Neutrophil (primary cell): ENCODE data around the gene PRDM16.

Experiments
- H3K27ac ChIP-seq: fragments of 200-600 bp; sonication (generic); 2 replicates; pipeline ENCODE4 v1.5.1; 2016; ENCODE audit warnings: mild to moderate bottlenecking, moderate library complexity
- H3K27me3 ChIP-seq: fragments of 200-600 bp; sonication (generic); 2 replicates; pipeline ENCODE4 v1.6.0; 2016; ENCODE audit warnings: mild to moderate bottlenecking
- H3K36me3 ChIP-seq: fragments of 200-600 bp; sonication (generic); 2 replicates; pipeline ENCODE4 v1.5.1; 2017
- H3K4me1 ChIP-seq, 2 experiments: fragments of 200-600 bp in 1 of 2; sonication (generic) in 1 of 2; 1 replicate in 1 of 2; 2 replicates in 1 of 2; pipeline versions ENCODE4 v1.5.1 to v1.6.1; 2013 to 2016; ENCODE audit warnings: low read depth in 1 of 2, low read length in 1 of 2, mild to moderate bottlenecking in 1 of 2, moderate library complexity in 1 of 2; ENCODE audit not compliant: control insufficient read depth in 1 of 2, insufficient read depth in 1 of 2
- H3K4me3 ChIP-seq, 2 experiments: fragments of 200-600 bp in 1 of 2; sonication (generic) in 1 of 2; 1 replicate in 1 of 2; 2 replicates in 1 of 2; pipeline ENCODE4 v1.5.1; 2013 to 2016; ENCODE audit warnings: low read depth in 1 of 2, low read length in 1 of 2, mild to moderate bottlenecking in 1 of 2, moderate library complexity in 1 of 2
- H3K9me3 ChIP-seq: fragments of 200-600 bp; sonication (generic); 2 replicates; pipeline ENCODE4 v1.5.1; 2016
- TF ChIP-seq, protein P1 (sequence below): fragments of 200-600 bp; sonication (generic); IDR thresholded peaks from 2 replicates; pipeline ENCODE4 v1.5.1; 2016; ENCODE audit warnings: antibody characterized with exemption

PRDM16 gene

DNA sequence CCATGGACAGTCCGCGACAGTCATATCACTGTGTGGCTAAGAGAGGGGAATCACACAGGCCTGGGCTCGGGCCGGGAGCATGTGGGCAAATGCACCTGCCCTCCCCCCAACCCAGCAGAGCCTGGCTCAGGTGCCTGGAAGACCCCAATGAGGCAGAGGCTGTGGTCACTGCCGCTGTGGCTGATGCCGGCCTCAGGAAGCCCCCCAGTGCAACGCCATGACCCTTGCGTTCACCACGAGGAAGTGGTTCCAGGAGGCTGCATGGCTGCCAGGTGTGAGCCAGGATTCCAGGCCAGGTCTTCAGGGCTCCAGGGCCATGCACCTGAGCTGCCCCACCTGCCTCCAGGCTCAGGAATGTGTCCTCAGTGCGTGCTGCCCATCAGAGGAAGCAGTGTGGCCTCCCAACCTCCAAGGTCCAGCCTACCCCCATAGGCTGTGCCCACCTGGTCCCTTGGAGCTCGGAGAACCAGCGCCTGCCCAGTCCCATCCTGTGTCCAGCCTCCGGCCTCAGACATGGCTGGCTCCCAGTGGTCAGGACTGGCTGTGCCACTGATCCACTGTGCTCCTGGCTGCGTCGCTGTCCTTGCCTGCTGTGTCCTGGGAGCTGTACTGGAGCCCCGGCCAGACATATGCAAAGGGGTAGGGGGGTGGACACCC is 393.5 kb downstream of the PRDM16 start:
- no peak overlapping the region for H3K27ac ChIP-seq
- no peaks in the 10 kb centered on the region for H3K36me3 ChIP-seq
- H3K9me3 ChIP-seq, result no peaks in the 10 kb centered on the region
- H3K4me3 ChIP-seq, result no peak overlapping the region
- no peaks in the 10 kb centered on the region for H3K4me1 ChIP-seq
- H3K27me3 ChIP-seq, result peaks cover 20% of the 10 kb centered on the region
- TF ChIP-seq, protein P1, sequence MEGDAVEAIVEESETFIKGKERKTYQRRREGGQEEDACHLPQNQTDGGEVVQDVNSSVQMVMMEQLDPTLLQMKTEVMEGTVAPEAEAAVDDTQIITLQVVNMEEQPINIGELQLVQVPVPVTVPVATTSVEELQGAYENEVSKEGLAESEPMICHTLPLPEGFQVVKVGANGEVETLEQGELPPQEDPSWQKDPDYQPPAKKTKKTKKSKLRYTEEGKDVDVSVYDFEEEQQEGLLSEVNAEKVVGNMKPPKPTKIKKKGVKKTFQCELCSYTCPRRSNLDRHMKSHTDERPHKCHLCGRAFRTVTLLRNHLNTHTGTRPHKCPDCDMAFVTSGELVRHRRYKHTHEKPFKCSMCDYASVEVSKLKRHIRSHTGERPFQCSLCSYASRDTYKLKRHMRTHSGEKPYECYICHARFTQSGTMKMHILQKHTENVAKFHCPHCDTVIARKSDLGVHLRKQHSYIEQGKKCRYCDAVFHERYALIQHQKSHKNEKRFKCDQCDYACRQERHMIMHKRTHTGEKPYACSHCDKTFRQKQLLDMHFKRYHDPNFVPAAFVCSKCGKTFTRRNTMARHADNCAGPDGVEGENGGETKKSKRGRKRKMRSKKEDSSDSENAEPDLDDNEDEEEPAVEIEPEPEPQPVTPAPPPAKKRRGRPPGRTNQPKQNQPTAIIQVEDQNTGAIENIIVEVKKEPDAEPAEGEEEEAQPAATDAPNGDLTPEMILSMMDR, result no peak

DNA sequence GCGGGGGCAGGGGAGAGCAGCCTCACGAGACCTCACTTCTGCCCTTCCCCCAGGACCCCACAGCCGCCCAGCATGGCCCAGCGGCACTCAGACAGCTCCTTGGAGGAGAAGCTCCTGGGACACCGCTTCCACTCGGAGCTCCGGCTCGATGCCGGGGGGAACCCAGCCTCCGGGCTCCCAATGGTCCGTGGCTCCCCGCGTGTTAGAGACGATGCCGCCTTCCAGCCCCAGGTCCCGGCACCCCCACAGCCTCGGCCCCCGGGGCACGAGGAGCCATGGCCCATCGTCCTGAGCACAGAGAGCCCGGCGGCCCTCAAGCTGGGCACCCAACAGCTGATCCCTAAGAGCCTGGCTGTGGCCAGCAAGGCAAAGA is 394.0 kb downstream of the PRDM16 start:
- no peak overlapping the region for H3K27ac ChIP-seq
- no peaks in the 10 kb centered on the region for H3K9me3 ChIP-seq
- no peak overlapping the region for H3K4me3 ChIP-seq
- no peaks in the 10 kb centered on the region for H3K36me3 ChIP-seq
- no peaks in the 10 kb centered on the region for H3K4me1 ChIP-seq
- H3K27me3 ChIP-seq, result peaks cover 14% of the 10 kb centered on the region
- TF ChIP-seq, protein P1, result no peak

GRCh38 chr1:3463408-3463863 is 394.4 kb downstream of the PRDM16 start:
- Histone ChIP-seq H3K27ac (no peak overlapping the region), H3K36me3 (no peaks in the 10 kb centered on the region), H3K27me3 (peaks cover 10% of the 10 kb centered on the region), H3K4me3 (no peak overlapping the region), H3K4me1 (no peaks in the 10 kb centered on the region), H3K9me3 (no peaks in the 10 kb centered on the region)
- TF ChIP-seq, protein P1, result no peak

DNA sequence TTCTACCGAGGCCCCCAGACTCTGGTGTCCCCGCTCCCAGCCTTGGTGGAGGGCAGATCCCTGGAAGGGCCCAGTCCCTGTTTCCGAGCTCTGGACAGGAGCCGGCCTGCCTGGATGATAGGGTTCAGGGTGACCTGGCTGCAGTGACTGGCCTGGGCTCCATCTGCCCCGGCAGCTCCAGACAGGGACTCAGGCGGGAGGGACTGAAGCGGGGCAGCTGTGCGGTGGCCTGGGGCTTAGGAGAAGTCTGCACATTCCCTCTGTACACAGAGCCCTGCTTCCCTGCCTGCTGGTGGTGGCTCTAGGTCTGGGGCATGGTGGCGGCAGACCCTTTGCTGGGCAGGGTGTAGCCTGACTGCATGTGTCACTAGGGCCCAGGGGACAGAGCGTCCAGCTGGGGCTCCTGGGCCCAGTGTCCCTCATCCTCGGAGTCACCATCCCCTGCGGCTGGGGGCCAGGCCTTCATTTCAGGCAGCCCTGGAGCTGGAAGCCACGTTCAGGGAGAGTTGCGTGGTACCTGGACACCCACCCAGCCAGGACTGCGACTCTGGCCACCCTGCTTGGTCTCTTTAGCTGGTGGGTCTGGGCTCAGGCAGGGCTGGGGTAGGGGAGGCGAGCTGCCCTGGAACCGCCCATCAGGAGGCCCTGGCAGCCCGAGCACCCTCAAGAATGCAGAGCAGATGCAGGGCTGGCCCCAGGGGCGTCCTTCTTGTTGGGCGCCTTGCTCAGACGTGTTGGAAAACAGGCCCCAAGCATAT is 395.1 kb downstream of the PRDM16 start:
- no peak overlapping the region for H3K4me3 ChIP-seq
- no peak overlapping the region for H3K27ac ChIP-seq
- H3K9me3 ChIP-seq, result no peaks in the 10 kb centered on the region
- peaks cover 4% of the 10 kb centered on the region for H3K27me3 ChIP-seq
- TF ChIP-seq, protein P1, result no peak
- no peaks in the 10 kb centered on the region for H3K4me1 ChIP-seq
- no peaks in the 10 kb centered on the region for H3K36me3 ChIP-seq

DNA sequence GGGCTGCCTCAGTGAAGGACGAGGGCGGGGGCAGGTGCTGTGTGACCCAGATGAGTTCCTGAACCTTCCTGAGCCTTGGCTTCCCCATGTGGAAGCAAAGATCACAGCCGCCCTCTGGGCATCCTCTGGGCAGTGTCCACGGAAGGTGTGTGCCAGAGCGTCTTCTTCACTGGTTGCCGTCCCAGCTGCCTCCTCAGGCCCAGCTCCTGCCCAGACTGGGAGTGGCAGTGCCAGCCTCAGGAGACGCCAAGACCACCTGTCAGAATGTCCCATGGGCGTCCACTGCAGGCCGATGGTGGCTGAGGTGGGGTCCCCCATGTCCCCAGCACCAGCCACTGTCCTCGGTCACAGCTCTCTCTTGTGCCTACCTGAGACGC is 395.6 kb downstream of the PRDM16 start:
- Histone ChIP-seq H3K27ac (no peak overlapping the region), H3K4me3 (no peak overlapping the region), H3K27me3 (no peaks in the 10 kb centered on the region), H3K9me3 (no peaks in the 10 kb centered on the region), H3K4me1 (no peaks in the 10 kb centered on the region), H3K36me3 (no peaks in the 10 kb centered on the region)
- TF ChIP-seq, protein P1, result no peak
